GM12891 (cell line): ENCODE data around the gene COL21A1.

Experiments
- DNase-seq: peaks from one replicate; pipeline ENCODE4 v3.0.0; 2011; ENCODE audit warnings: low spot score; ENCODE audit not compliant: insufficient read length
- FAIRE-seq: peaks from 2 replicates; lab custom pipeline; 2011; peaks lifted over from hg19 to GRCh38; lab: Jason Lieb, UNC
- PAX5 ChIP-seq: IDR thresholded peaks from 2 replicates; pipeline ENCODE4 v1.6.1; 2011; ENCODE audit warnings: low read length, moderate library complexity, mild to moderate bottlenecking; ENCODE audit not compliant: insufficient read depth, severe bottlenecking
- POLR2A ChIP-seq: IDR thresholded peaks from 2 replicates; pipeline ENCODE4 v1.6.1; 2011; ENCODE audit warnings: low read depth, low read length, control low read depth
- POLR2AphosphoS5 ChIP-seq: IDR thresholded peaks from 2 replicates; pipeline ENCODE4 v1.6.1; 2011; ENCODE audit warnings: low read depth, low read length, control low read depth
- POU2F2 ChIP-seq: IDR thresholded peaks from 2 replicates; pipeline ENCODE4 v1.6.1; 2011; ENCODE audit warnings: low read depth, mild to moderate bottlenecking, control low read depth, low read length, moderate library complexity
- SPI1 ChIP-seq: IDR thresholded peaks from 2 replicates; pipeline ENCODE4 v1.6.1; 2011; ENCODE audit warnings: low read depth, low read length, control low read depth
- TAF1 ChIP-seq: IDR thresholded peaks from 2 replicates; pipeline ENCODE4 v1.6.1; 2011; ENCODE audit warnings: low read depth, low read length, control low read depth

COL21A1 gene

DNA sequence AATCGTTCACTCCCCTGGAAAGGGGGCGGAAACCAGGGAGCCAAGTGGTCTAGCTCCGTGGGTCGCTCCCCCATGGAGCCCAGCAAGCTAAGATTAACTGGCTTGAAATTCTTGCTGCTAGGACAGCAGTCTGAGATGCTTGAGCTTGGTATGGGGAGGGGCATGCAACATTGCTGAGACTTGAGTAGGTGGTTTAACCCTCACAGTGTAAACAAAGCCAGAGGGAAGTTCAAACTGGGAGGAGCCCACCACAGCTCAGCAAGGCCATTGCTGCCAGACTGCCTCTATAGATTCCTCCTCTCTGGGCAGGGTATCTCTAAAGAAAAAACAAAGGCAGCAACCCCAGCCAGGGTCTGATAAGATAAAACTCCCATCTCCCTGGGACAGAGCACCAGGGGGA is 43.2 kb downstream of the COL21A1 start:
- no peak for DNase-seq
- TF ChIP-seq PAX5 (no peak), SPI1 (no peak)
- no peak for FAIRE-seq

- DNase-seq, result no peak
- no peak for FAIRE-seq
- TF ChIP-seq SPI1, result no peak
- no peak for TF ChIP-seq TAF1
- no peak for TF ChIP-seq PAX5
- no peak for TF ChIP-seq POLR2A
- no peak for TF ChIP-seq POLR2AphosphoS5
- TF ChIP-seq POU2F2, result no peak
These were observed 47.4 kb downstream of the COL21A1 start for GRCh38 chr6:56199956-56200355.

DNA sequence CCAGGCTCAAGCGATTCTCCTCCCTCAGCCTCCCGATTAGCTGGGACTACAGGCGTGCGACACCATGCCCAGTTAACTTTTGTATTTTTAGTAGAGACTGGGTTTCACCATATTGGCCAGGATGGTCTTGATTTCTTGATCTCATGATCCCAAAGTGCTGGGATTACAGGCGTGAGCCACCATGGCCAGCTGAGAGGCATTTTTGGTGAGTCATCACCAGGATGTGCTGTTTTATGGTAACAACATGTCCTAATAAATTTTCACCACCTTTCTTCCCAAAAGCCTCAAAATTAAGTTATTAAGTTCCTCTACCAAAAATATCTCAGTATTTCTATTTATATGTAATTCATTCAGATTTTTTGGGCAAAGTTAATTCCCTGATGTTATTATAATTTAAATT is 53.5 kb downstream of the COL21A1 start:
- DNase-seq (no peak), FAIRE-seq (no peak)
- TF ChIP-seq POLR2A (no peak), PAX5 (no peak), POU2F2 (no peak), SPI1 (no peak), POLR2AphosphoS5 (no peak), TAF1 (no peak)

- TF ChIP-seq SPI1 (no peak), TAF1 (no peak), PAX5 (no peak), POLR2AphosphoS5 (no peak), POU2F2 (no peak), POLR2A (no peak)
- FAIRE-seq (no peak), DNase-seq (no peak)
These were observed 59.0 kb downstream of the COL21A1 start for GRCh38 chr6:56188429-56188828.

- no peak for FAIRE-seq
- TF ChIP-seq POLR2A (no peak), SPI1 (no peak), TAF1 (no peak), POLR2AphosphoS5 (no peak), PAX5 (no peak), POU2F2 (no peak)
- DNase-seq, result no peak
These were observed 59.7 kb downstream of the COL21A1 start for GRCh38 chr6:56187686-56188085.

DNA sequence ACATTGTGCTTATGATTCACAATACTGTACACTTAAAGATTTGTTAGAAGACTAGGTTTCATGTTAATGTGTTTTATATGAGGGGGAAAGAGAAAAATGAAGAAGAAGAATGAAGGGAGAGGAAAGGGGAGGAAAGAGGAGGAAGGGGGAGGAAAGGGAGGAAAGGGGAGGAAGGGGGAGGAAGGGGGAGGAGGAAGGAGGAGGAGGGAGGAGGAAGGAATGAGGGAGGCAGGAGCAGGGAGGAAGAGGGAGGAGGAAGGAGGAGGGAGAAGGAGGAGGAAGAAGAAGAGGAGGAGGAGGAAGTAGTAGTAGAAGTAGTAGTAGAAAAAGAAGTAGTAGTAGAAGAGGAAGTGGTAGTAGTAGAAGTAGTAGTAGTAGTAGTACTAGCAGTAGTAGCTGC is 70.6 kb downstream of the COL21A1 start:
- TF ChIP-seq SPI1 (no peak), POLR2AphosphoS5 (no peak), PAX5 (no peak), POLR2A (no peak), POU2F2 (no peak), TAF1 (no peak)
- FAIRE-seq (no peak), DNase-seq (no peak)

DNA sequence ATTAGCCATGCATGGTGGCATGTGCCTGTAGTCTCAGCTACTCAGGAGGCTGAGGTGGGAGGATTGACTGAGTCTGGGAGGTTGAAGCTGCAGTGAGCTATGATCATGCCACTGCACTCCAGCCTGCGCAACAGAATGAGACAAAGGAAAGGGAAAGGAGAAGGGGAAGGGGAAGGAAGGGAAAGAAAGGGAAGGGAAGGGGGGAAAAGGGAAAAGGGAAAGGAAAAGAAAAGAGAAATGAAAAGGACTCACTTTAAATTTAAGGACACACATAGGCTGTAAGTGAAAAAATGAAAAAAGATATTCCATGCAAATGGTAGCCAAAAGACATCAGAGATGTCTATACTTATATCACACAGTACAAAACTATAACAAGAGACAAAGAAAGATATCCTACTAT is 74.2 kb downstream of the COL21A1 start:
- DNase-seq (no peak), FAIRE-seq (no peak)
- no peak for TF ChIP-seq POLR2A
- TF ChIP-seq TAF1, result no peak
- no peak for TF ChIP-seq POU2F2

- FAIRE-seq (no peak), DNase-seq (no peak)
- TF ChIP-seq PAX5 (no peak), POLR2A (no peak), POU2F2 (no peak), SPI1 (no peak), TAF1 (no peak), POLR2AphosphoS5 (no peak)
These were observed 75.2 kb downstream of the COL21A1 start for GRCh38 chr6:56172144-56172543.

- DNase-seq, result no peak
- TF ChIP-seq SPI1, result no peak
- no peak for TF ChIP-seq POU2F2
- TF ChIP-seq POLR2AphosphoS5, result no peak
- TF ChIP-seq PAX5, result no peak
- no peak for TF ChIP-seq POLR2A
- TF ChIP-seq TAF1, result no peak
- no peak for FAIRE-seq
These were observed 78.0 kb downstream of the COL21A1 start for GRCh38 chr6:56169366-56169765.

- FAIRE-seq (no peak), DNase-seq (no peak)
- no peak for TF ChIP-seq PAX5
- TF ChIP-seq POLR2A, result no peak
These were observed 78.8 kb downstream of the COL21A1 start for GRCh38 chr6:56168596-56168995.

DNA sequence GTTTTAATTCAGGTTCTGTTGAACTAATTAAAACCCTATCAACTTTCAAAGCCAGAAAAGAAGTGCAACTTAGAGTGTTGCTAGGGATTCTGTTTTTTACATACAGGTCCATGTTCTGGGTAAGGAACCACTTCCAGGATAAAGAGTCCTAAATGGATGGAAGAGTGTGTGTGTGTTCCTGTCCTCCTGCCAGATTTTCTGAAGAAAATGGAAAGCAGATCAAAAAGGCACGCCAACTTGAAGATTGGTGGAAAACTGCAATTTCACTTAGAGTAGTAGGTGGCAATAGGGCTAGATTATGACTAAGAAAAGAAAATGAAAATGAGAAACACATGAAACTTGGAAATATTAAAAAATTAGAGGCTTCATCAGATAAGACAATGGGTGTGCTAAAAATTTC is 85.3 kb downstream of the COL21A1 start:
- no peak for FAIRE-seq
- no peak for TF ChIP-seq POU2F2
- no peak for TF ChIP-seq POLR2A
- TF ChIP-seq TAF1, result no peak
- DNase-seq, result no peak

DNA sequence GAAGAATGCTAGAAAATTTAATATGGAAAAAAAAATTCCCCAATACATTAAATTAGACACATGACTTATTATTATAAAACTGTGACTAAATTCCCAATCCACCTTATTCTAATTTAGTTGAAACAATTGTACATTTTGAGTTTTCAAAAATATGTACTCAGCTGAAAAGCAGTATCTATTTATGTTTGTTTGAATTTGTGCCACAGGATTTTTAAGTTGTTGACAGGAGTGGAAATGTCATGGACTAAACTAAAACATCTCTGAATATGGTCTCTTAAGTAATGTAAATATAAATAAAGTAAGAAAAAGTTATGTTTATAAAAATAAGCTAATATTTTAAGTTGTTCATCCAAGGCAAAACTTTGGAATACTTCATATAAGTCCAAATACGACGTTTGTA is 86.9 kb downstream of the COL21A1 start:
- DNase-seq, result no peak
- no peak for FAIRE-seq
- TF ChIP-seq PAX5, result no peak
- no peak for TF ChIP-seq POLR2A
- TF ChIP-seq POLR2AphosphoS5, result no peak
- TF ChIP-seq TAF1, result no peak
- TF ChIP-seq SPI1, result no peak
- no peak for TF ChIP-seq POU2F2
